Heart left ventricle (tissue), 16 donors: Measurements from ENCODE around the gene PLEKHB2. TPM values are rescaled to one million over a fixed set of nuclear protein-coding genes. Genes with fewer than 3 reads are reported as not detected.

Source experiments
- ATAC-seq, 4 donors: fragments of 200-7000 bp; cut with Tn5 transposase; one replicate each; pipeline ENCODE4 v1.9.1; 2020 to 2022; ENCODE audit warnings: moderate library complexity in 4 of 4, mild to moderate bottlenecking in 3 of 4, moderate number of reproducible peaks in 1 of 4
- DNase-seq, 5 donors: peaks; one replicate each; pipeline ENCODE4 v3.0.0-alpha.2; 2020
- H3K27ac ChIP-seq, 12 donors: fragments of 200-600 bp; sonication (generic) in 4 of 12; one replicate each; pipeline versions ENCODE4 v1.5.0 to v1.8.0; 2016 to 2022; ENCODE audit warnings: mild to moderate bottlenecking in 2 of 12
- H3K27me3 ChIP-seq, 9 donors: fragments of 200-600 bp; sonication (generic) in 2 of 9; one replicate each; pipeline versions ENCODE4 v1.5.1 to v1.8.0; 2016 to 2022; ENCODE audit warnings: mild to moderate bottlenecking in 3 of 9
- H3K36me3 ChIP-seq, 9 donors: fragments of 200-600 bp; sonication (generic) in 2 of 9; one replicate each; pipeline versions ENCODE4 v1.5.0 to v1.8.0; 2018 to 2022; ENCODE audit warnings: mild to moderate bottlenecking in 2 of 9
- H3K4me1 ChIP-seq, 12 donors: fragments of 200-600 bp; sonication (generic) in 4 of 12; one replicate each; pipeline versions ENCODE4 v1.5.0 to v1.8.0; 2016 to 2022; ENCODE audit warnings: mild to moderate bottlenecking in 3 of 12
- H3K4me3 ChIP-seq, 12 donors: fragments of 200-600 bp; sonication (generic) in 4 of 12; one replicate each; pipeline versions ENCODE4 v1.5.0 to v1.8.0; 2017 to 2022; ENCODE audit warnings: mild to moderate bottlenecking in 9 of 12, moderate library complexity in 4 of 12
- H3K9me3 ChIP-seq, 12 donors: fragments of 200-600 bp; sonication (generic) in 4 of 12; one replicate each; pipeline versions ENCODE4 v1.5.0 to v1.8.0; 2016 to 2022; ENCODE audit warnings: mild to moderate bottlenecking in 1 of 12
- CTCF ChIP-seq, 12 donors: fragments of 200-600 bp; sonication (generic) in 4 of 12; IDR thresholded peaks; one replicate each; pipeline versions ENCODE4 v1.5.0 to v1.8.0; 2018 to 2022; ENCODE audit warnings: antibody characterized with exemption in 12 of 12, mild to moderate bottlenecking in 5 of 12
- POLR2A ChIP-seq, 2 donors: fragments of 450-650 bp; IDR thresholded peaks; one replicate each; pipeline ENCODE4 v1.6.1; 2017; ENCODE audit warnings: antibody characterized with exemption in 2 of 2, mild to moderate bottlenecking in 2 of 2, moderate library complexity in 2 of 2
- WGBS, 4 donors: extraction: QIAGEN DNeasy Blood & Tissue Kit in 2 of 4; methylation state at CpG; one replicate each; pipeline versions ENCODE4 v1.1.5 to v1.1.7; 2013 to 2018; 5-methylcytosine and 5-hydroxymethylcytosine counted together
- intact Hi-C, 10 donors: fragments of 100-400 bp; cut with DNase I; formaldehyde crosslinking; loops; one replicate each; pipeline versions ENCODE4 v1.11.1 to v1.14.2; 2022
- polyA plus RNA-seq, 2 donors: library from polyadenylated mRNA; stranded (reverse); fragments of 200-250 nt; gene quantifications; one replicate each; pipeline ENCODE4 v1.2.3, GENCODE V29; 2013
- total RNA-seq, 9 donors: library from RNA; depleted of rRNA in 2 of 9; stranded (reverse); fragments of >200 nt in 2 of 9; fragmentation: NEBNext Ultra II Directional in 3 of 9; extraction: Animal tissue kit (Norgen Biotek cat#: 25700) in 3 of 9; gene quantifications; one replicate each; pipeline versions ENCODE4 v1.1.0 to v1.2.4, GENCODE V29; 2016 to 2023
- donor health status: ischemic (EF 13 %, LVEDD 7.1; RV severe dilation, severe dysfunction).
- donor health status: healthy with polysubstance abuse.
- donor health status: DM: no; HTN: yes; CAD: no.
- donor health status: DM: no; HTN: no; CAD: no.
- donor health status: ischemic (EF 25% LVEDD 6.9; RV normal size, moderate dysfunction).
- donor health status: ischemic (EF 25% LVEDD 5.7; RV mildly dilated, moderate dysfunction).
- donor health status: healthy.
- donor health status: DM: yes; HTN: yes; CAD: no.
- donor health status: ischemic (EF 35%, LVEDD 5.7; RV mildly dilated, moderate dysfunction).
- donor health status: nonischemic (EF 11% LVEDD 7.7; RV severe dilation, severe dysfunction).
- donor health status: DM: yes; HTN: yes; CAD: no.
- donor health status: PGD.
- donor health status: ischemic (EF 29% LVEDD 5.4; RV normal size, mild dysfunction).
- donor health status: nonischemic (EF 23%, LVEDD 6.1; RV moderate dilation, normal function).

The PLEKHB2 gene
- total and polyA plus RNA-seq, 11 donors = 7.7 to 71.8 (median 42.2) TPM

DNA sequence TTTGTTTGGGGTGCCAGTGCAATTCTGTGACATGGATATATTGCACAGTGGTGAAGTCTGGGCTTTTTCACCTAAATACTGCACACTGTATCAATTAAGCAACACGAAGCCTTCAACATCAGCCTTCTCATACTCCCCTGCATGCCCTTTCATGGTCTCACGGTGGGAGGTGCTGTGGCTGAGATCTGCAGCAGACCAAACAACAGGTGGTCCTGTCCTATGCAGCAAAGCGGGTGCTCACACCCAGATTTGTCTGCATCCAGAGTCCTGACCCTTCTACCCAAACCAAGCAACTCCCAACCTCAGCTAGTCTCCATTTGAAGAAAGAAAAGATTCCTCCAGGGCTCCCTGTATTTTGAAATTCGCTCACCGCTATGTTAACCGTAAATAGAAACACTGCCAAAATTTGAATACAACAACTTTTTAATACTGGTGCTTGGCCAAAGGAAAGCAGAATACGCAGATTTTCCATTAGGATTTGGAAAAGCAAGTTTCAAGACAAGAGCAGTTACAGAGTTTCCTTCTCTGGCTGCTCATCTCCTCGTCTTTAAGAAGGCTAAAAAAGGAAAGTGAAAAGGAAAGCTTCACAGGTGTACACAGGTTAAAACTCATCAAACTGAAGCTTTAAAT, 46.8 kb upstream of the PLEKHB2 start:
- DNase-seq (no peak), ATAC-seq (no peak)
- intact Hi-C loops = no loop called here
- TF ChIP-seq CTCF (IDR thresholded peaks at IDR 0.05) = no peak
- no peak for TF ChIP-seq POLR2A (IDR thresholded peaks at IDR 0.05)
- 83 to 86% (median 85%) methylated on average over 8 of the region's 8 CpGs for WGBS, 4 donors
- H3K4me3 ChIP-seq = no peak overlapping the region
- no peak overlapping the region for H3K27ac ChIP-seq
- no peaks in the 10 kb centered on the region for H3K9me3 ChIP-seq
- H3K27me3 ChIP-seq = no peaks in the 10 kb centered on the region
- H3K4me1 ChIP-seq = peaks cover 0 to 55% (median 19%) of the 10 kb centered on the region in 12 donors
- peaks cover 0 to 90% (median 66%) of the 10 kb centered on the region in 9 donors for H3K36me3 ChIP-seq

DNA sequence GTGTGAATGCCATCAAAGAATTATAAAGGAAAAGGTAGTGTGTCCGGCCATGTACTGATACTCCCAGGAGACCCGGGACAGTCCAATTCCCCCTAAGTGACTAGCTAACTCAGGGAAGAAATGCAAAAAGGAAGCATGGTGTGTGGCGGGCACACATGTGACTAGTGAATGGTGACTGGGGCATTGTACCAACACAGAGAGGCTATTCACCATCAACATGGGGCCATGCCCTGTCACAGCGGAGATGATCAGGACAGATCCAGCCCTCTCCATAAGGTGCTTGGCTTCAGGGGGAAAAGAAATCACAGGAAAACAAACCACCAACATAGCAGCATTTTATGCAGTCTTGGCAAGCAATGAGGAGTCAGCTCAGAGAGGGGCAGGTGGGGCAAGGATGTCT, 46.2 kb upstream of the PLEKHB2 start:
- Histone ChIP-seq H3K4me3 (no peak overlapping the region), H3K36me3 (peaks cover 0 to 90% (median 60%) of the 10 kb centered on the region in 9 donors), H3K4me1 (peaks cover 0 to 61% (median 24%) of the 10 kb centered on the region in 12 donors), H3K27me3 (no peaks in the 10 kb centered on the region), H3K27ac (no peak overlapping the region), H3K9me3 (no peaks in the 10 kb centered on the region)
- intact Hi-C loops = no loop called here
- 90 to 93% (median 92%) methylated on average over 4 of the region's 4 CpGs for WGBS, 4 donors
- no peak for DNase-seq
- TF ChIP-seq CTCF (IDR thresholded peaks at IDR 0.05) = no peak
- TF ChIP-seq POLR2A (IDR thresholded peaks at IDR 0.05) = no peak
- no peak for ATAC-seq

DNA sequence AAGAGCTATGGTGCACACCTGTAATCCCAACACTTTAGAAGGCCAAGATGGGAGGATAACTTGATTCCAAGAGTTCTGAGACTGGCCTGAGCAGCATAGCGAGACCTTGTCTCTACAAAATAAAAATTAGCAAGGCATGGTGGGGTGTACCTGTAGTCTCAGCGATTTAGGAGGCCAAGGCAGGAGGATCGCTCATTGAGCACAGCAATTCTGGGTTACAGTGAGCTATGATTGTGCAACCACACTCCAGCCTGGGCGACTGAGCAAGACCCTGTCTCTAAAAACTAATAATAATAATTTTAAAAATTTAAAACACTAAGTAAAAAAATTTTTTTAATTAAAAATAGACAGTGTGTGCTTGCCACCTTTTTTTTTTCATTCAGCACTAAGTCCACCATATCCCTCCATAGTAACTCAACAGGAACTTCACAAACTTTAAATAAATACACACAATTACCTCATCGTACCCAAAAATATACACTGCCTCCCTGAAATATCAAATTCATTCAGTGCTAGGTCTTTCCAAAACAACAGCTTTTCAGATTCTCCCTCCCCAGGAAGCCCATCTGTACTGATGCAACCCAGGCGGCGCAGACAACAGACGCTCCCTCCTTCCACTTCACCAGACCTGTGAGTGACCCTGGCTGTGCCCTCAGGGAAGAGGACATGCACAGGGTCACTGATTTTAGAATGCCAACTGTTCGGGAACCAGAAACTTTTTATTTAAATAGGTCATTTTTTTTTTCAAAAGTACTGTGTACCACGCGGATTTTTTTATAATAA, 41.4 kb upstream of the PLEKHB2 start:
- H3K36me3 ChIP-seq = peaks cover 0 to 78% (median 40%) of the 10 kb centered on the region in 9 donors
- WGBS, 4 donors = 65 to 80% (median 69%) methylated on average over 11 of the region's 11 CpGs
- no peaks in the 10 kb centered on the region for H3K27me3 ChIP-seq
- ATAC-seq (peak in 2 of 4 donors; percentile 39 to 60), DNase-seq (no peak)
- intact Hi-C loops = no loop called here
- H3K4me3 ChIP-seq = no peak overlapping the region
- H3K4me1 ChIP-seq = peaks cover 0 to 59% (median 24%) of the 10 kb centered on the region in 12 donors
- TF ChIP-seq POLR2A (IDR thresholded peaks at IDR 0.05) (no peak), CTCF (IDR thresholded peaks at IDR 0.05) (no peak)
- no peaks in the 10 kb centered on the region for H3K9me3 ChIP-seq
- H3K27ac ChIP-seq = no peak overlapping the region
